ENCODE measurements around the gene MLXIP. TPM values are rescaled to one million over a fixed set of nuclear protein-coding genes. Genes with fewer than 3 reads are reported as not detected.

The MLXIP gene
- total RNA-seq, 1 experiment from 2014 or later, result 32.4 TPM

- no peak overlapping the region for H2BK120ac ChIP-seq (ENCODE audit: low read depth, low read length, poor library complexity, severe bottlenecking)
- H3K4me1 ChIP-seq (ENCODE audit: insufficient read depth, low read length), result peaks cover 2% of the 10 kb centered on the region
- H3K18ac ChIP-seq (ENCODE audit: insufficient read length, low read depth, low read length), result no peak overlapping the region
- Mint-ChIP-seq H3K27ac (no peak overlapping the region), H3K4me1 (peaks cover 1 to 9% of the 10 kb centered on the region in 2 experiments; a peak in 3 of 4 replicates), H3K9me3 (peaks cover 4 to 10% of the 10 kb centered on the region in 2 experiments), H3K36me3 (ENCODE audit: insufficient read depth in 1 of 3, low read depth in 3 of 3) (no peaks in the 10 kb centered on the region; a peak in 1 of 7 replicates), H3K27me3 (ENCODE audit: low read depth) (0 out of 2 replicates have a peak, but pooled peaks cover 5% of the 10 kb centered on the region), H3K4me3 (no peak overlapping the region)
- no peak overlapping the region for H3K9ac ChIP-seq (ENCODE audit: extremely low read depth, insufficient read length, low read length)
- DNase-seq, result no peak
- H2BK20ac ChIP-seq (ENCODE audit: low read depth, low read length, poor library complexity, severe bottlenecking), result no peak overlapping the region
- H3K23me2 ChIP-seq (ENCODE audit: insufficient read length, low read depth, low read length, poor library complexity, severe bottlenecking), result no peaks in the 10 kb centered on the region
- H4K8ac ChIP-seq (replicated peaks; ENCODE audit: insufficient read length, low read depth, low read length), result no peak overlapping the region
- H3K9me3 ChIP-seq (ENCODE audit: control insufficient read depth, low read depth, low read length), result no peaks in the 10 kb centered on the region
- no peaks in the 10 kb centered on the region for H3K79me2 ChIP-seq (ENCODE audit: insufficient read depth, low read length)
- H3K4ac ChIP-seq (ENCODE audit: low read depth, low read length), result no peak overlapping the region
- no peak overlapping the region for H3K23ac ChIP-seq (ENCODE audit: insufficient read length, low read depth, low read length)
- no peak overlapping the region for H2BK12ac ChIP-seq (ENCODE audit: insufficient read length, low read depth, low read length)
- H3T11ph ChIP-seq (ENCODE audit: low read length), result no peak overlapping the region
- H4K91ac ChIP-seq (ENCODE audit: insufficient read length, low read depth, low read length), result no peak overlapping the region
- H4K5ac ChIP-seq (ENCODE audit: insufficient read length, low read depth, low read length), result no peak overlapping the region
- H2AFZ ChIP-seq (ENCODE audit: low read length), result no peak overlapping the region
- H3K79me1 ChIP-seq (ENCODE audit: insufficient read depth, low read depth, low read length, poor library complexity, severe bottlenecking), result no peaks in the 10 kb centered on the region
- no peak overlapping the region for H2BK15ac ChIP-seq (ENCODE audit: low read depth, low read length)
- H4K20me1 ChIP-seq (ENCODE audit: control insufficient read depth, insufficient read depth, insufficient read length), result peaks cover 3% of the 10 kb centered on the region
- TF ChIP-seq, protein P1, sequence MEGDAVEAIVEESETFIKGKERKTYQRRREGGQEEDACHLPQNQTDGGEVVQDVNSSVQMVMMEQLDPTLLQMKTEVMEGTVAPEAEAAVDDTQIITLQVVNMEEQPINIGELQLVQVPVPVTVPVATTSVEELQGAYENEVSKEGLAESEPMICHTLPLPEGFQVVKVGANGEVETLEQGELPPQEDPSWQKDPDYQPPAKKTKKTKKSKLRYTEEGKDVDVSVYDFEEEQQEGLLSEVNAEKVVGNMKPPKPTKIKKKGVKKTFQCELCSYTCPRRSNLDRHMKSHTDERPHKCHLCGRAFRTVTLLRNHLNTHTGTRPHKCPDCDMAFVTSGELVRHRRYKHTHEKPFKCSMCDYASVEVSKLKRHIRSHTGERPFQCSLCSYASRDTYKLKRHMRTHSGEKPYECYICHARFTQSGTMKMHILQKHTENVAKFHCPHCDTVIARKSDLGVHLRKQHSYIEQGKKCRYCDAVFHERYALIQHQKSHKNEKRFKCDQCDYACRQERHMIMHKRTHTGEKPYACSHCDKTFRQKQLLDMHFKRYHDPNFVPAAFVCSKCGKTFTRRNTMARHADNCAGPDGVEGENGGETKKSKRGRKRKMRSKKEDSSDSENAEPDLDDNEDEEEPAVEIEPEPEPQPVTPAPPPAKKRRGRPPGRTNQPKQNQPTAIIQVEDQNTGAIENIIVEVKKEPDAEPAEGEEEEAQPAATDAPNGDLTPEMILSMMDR (conservative IDR thresholded peaks at IDR 0.05), result no peak
- no peaks in the 10 kb centered on the region for H3K27me3 ChIP-seq (ENCODE audit: insufficient read depth, low read length)
- H2BK5ac ChIP-seq (ENCODE audit: insufficient read length, low read length), result no peak overlapping the region
- WGBS (ENCODE audit: extremely low coverage, insufficient read length, low lambda C conversion rate), result no CpG with 5 or more reads among the region's 11 CpGs
- H3K14ac ChIP-seq (ENCODE audit: insufficient read depth, low read length), result no peak overlapping the region
- no peak overlapping the region for H3K56ac ChIP-seq (ENCODE audit: insufficient read length, low read depth, low read length)
- H3K27ac ChIP-seq (ENCODE audit: insufficient read length, low read depth, low read length), result no peak overlapping the region
- H3K4me2 ChIP-seq (ENCODE audit: insufficient read depth, insufficient read length, low read length), result no peak overlapping the region
- H2AK5ac ChIP-seq (ENCODE audit: insufficient read length, low read length), result no peak overlapping the region
Observed at GRCh38 chr12:122192441-122192840, 113.9 kb downstream of the MLXIP start.

Data from H9 (cell line).